GM18858 (cell line): Measurements from ENCODE around the gene SCNN1G.
"Not testable (repeated sequence)": the region's sequence is repeated elsewhere in the genome, so short reads cannot be mapped to it uniquely, and the experiment has no call there.

Experiments
- ATAC-seq: cut with Tn5 transposase; IDR thresholded peaks from one replicate; pipeline ENCODE4 v1.9.1; 2021; ENCODE audit not compliant: unreplicated experiment

SCNN1G gene, protein sequence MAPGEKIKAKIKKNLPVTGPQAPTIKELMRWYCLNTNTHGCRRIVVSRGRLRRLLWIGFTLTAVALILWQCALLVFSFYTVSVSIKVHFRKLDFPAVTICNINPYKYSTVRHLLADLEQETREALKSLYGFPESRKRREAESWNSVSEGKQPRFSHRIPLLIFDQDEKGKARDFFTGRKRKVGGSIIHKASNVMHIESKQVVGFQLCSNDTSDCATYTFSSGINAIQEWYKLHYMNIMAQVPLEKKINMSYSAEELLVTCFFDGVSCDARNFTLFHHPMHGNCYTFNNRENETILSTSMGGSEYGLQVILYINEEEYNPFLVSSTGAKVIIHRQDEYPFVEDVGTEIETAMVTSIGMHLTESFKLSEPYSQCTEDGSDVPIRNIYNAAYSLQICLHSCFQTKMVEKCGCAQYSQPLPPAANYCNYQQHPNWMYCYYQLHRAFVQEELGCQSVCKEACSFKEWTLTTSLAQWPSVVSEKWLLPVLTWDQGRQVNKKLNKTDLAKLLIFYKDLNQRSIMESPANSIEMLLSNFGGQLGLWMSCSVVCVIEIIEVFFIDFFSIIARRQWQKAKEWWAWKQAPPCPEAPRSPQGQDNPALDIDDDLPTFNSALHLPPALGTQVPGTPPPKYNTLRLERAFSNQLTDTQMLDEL

DNA sequence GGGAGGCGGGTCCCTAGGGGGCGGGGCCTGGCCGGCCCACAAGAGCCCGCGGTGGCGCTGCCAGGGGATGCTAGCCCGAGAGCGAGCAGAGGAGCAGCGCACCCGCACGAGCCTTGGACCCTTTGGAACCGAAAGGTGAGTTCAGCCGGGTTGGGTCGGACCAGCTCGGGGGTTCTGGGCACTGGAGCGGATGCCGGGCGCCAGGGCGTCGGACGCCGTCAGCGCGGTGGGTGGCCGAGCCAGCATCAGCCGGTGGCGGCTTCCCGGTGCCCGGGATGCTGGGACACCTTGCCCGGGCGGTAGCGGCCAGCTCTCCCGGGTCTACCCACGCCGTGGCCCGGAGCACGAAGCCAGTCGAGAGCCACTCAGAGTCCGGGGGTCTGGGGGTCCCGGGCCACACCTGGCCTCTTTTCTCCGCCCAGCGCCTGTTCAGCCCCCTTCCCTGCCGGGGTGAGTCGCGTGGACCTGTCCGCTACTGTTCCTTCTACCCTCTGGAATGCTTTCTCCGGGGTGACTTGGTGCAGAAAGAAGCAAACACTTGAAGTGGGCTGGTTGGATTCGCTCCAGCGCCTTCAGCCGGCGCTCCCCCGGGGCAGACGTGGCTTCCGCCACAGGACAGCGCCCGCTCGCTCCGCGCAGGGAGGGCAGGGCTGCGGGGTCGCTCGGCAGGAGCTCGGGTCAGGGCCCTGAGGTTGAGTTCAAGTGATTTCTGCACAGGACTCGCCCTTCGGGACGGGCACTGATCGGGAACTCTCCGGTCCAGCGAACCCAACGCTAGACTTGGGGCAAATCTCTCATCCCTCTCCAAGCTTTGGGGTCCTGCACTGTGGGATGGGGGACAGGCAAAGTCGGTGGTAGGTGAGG lies at the start of gene SCNN1G:
TSS of gene SCNN1G (plus strand) at position 67 of the 864 bp plus-strand sequence. CDS start 3,527 bp downstream, outside the sequence.
- no peak for ATAC-seq

DNA sequence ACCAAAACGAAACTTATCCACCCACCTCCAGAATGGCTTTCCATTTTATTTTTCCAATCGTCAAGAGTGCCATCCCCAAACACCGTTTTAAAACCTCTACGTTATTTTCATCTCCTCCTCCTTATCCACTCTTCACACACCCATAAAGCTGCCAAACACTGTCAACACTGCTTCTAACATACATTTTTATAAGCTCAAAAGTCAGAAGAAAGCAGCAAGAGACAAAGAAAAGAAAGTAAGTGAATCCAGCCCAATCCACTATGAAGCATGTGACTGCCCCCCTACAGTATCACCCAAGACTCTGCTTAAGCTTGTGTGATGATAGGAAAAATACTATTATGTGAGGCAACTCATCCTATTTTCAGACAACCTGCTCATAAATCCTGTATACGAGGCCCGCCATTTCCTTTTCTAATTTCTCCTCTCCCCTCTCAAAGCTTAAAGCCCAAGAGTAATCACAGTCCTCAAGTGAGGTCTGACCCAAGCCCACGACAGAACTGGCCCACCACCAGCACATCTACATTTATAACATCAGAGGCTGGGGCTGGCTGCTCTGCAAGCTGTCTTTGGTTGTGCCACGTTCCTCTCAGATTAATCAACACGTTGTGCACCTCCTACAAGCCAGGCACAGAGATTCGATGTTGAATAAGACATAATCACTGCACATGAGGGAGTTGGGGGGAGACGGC lies 49.6 kb upstream of the SCNN1G start:
- ATAC-seq = no peak

DNA sequence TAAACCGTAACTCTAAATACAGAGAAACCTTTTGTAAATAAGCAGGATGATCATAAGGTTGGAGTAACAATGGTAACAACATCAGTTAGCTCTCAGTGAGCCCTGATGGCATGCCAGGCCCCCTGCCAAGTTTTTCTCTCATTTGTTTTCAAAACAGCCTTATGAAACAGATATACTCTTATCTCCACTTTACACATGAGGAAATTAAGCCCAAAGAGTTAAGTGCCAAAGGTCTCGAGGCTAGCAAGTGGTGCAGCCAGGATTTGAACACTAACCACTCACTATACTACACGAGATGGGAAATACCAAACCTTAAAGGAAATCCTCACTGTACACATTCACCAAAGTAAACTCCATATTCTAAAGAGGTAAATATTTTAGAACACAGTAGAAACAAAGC lies 48.3 kb upstream of the SCNN1G start:
- no peak for ATAC-seq

DNA sequence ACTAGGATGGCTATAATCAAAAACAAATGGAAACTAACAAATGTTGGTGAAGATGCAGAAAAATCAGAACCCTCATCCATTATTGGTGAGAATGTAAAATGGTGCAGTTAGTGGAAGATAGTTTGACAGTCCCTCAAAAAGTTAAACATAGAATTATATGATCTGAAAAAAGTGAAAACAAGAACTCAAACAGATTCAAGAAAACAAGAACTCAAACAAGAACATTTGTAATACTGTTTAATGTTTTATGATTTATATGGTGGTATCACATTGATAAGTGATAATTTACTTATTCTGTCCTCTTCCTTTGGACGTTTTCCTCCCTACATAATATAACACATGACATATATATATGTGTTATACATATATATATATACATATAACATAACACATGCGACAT lies 45.3 kb upstream of the SCNN1G start:
- no peak for ATAC-seq

DNA sequence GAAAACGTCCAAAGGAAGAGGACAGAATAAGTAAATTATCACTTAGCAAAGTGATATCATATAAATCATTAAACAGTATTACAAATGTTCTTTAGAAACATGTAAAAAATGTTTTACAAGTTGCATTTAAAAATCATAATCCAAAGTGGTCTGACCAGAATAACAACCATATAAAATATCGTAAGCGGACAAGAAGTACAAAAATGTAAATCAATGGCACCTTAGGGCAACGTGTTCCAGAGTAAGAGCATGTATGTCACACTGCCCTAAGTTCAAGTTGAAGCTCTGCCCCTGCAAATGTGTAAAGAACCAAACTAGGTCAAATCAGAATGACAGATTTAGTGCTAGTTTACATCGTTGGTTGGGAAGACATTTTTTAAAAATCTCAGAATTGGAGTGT lies 44.7 kb upstream of the SCNN1G start:
- no peak for ATAC-seq

DNA sequence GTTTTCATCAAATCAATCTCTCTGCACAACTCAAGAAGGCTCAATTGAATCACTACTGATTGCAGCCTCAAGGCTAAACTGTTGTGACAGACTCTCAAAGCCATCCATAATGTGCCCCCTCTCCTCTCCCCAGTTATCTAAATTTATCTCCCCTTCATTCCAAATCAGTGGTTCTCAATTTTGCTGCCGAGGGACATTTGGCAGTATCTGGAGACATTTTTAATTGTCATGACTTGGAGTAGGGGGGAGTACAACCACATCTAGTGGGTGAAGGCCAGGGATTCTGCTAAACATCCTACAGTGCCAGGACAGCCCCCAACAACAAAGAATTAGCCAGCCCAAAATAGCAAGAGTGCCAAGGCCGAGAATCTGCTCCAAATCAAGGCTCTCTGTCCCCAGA lies 42.4 kb upstream of the SCNN1G start:
- ATAC-seq = no peak

DNA sequence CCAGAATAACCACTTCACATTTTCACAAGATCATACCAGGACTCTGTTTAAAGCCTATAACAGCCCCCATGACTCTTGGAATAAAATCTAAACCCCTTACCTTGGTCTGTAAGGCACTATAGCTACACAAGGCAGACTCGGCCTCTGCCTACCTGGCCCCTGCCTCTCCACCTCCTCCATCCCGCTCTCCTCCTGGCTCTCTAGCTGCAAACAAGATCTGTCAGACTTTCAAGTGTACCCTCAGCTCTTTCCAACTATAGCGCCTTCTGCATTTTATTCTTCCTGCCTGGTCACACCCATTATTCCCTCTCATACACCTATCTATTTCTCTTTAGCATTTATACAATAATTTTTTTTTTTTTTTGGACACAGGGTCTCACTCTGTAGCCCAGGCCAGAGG lies 41.5 kb upstream of the SCNN1G start:
- no peak for ATAC-seq

DNA sequence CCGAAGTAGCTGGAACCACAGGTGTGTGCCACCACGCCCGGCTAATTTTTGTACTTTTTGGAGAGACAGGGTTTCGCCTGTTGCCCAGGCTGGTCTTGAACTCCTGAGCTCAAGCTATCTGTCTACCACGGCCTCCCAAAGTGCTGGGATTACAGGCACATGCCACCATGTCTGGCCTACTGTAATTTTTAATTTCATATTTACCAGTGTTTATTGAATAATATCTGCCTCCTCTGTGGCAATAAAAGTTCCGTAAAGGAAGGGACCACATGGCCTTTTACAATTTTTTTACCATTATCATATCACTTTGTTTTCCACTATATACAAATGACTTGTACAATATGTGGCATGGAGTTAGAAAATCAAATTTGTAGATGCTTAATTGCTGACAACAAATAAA lies 41.0 kb upstream of the SCNN1G start:
- ATAC-seq = no peak

DNA sequence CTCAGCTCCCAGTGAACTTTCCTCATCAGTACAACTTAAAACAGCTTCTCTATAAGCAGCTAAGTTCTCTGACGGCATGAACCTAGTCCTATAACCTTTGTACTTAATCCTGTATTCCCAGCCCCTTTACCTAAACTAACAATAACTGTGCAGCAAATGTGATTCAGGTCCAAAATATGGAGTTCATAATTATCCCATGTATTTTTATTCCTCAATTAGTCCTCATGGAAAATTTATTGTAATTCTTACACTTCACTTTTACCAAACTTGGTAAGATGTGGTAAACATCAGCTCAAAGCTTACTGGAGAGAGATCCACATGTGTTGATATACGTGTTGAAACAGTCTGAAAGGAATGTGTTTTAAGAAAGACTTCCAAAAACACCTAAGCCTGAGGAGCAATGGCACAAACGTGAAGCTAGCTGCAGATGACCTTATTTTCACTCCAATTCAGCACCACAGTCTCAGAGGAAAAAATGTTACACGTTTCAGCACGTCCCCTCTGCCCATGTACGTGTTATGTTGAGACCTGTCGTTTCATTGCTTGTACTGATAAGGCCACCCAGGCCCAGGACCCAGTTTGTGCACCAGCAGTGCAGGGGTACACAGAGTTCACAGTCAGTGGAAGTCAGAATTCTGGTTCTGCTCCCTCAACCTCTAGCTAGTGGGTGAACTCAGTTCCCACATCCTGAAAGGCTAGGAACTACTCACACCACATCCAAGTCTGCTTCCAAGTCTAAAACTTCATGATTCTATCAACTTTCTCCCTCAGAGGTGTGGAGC lies 40.4 kb upstream of the SCNN1G start:
- no peak for ATAC-seq

DNA sequence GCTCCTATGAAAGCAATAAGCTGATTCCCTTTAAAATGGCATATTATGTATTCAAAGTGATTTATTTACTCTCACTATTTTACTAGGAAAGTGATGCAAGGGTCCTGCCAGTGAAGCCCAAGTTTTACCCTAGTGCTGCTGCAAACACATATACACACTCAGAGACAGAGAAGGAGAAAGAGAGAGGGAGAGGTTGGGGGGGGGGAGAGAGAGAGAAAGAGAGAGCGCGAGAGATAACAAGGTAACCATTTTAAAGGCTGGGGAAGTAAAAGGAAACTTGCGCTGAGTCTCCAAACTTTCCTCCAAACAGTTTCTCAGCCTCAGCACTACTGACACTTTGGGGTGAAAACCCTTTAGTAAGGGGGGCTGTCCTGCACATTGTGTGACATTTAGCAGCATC lies 39.2 kb upstream of the SCNN1G start:
- ATAC-seq = no peak

DNA sequence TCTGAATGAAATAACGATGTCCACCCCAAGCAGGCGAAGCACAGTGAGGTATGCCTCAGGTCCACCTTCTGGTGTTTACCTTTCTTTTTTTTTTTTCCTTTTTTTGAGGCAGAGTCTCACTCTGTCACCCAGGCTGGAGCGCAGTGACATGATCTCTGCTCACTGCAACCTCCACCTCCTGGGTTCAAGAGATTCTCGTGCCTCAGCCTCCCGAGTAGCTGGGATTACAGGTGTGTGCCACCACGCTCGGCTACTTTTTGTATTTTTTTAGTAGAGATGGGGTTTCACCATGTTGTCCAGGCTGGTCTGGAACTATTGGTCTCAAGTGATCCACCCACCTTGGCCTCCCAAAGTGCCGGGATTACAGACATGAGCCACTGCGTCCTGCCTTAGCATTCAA lies 38.2 kb upstream of the SCNN1G start:
- ATAC-seq = not testable (repeated sequence)

DNA sequence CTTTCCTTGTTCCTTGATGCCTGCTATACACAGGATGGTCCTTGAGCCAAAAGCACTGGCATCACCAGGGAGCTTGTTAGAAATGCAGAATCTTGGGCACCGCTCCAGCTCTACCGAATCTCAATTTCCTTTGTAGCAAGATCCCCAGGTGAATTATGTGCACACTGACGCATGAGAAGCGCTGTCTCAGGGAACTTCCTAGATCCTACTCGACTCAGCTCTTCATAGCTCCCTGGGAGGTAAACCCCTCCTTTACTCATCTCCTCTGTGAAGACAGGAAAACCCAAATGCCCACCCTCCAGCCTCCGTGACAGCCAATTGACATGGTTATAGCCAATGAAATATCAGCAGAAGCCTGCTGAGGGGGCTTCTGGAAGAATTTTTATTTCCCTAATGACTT lies 37.4 kb upstream of the SCNN1G start:
- no peak for ATAC-seq

DNA sequence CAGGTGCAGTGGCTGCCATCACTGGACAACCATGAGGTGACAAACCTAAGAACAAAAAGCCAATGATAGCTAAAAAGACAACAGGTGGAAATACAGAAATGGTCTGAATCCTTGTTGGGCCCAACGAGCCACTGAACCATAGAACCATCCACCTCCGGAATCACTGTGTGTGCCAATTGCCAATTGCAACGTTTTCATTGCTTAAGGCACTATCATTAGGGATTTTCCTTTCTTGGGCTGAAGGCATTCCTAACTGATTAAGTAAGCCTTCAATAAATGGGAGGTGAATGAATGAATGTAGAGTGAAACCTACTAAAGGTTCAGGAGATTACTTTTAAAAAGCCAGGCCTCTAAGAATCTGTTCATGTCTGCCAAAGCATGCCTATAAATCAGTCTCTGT lies 36.9 kb upstream of the SCNN1G start:
- ATAC-seq = no peak

DNA sequence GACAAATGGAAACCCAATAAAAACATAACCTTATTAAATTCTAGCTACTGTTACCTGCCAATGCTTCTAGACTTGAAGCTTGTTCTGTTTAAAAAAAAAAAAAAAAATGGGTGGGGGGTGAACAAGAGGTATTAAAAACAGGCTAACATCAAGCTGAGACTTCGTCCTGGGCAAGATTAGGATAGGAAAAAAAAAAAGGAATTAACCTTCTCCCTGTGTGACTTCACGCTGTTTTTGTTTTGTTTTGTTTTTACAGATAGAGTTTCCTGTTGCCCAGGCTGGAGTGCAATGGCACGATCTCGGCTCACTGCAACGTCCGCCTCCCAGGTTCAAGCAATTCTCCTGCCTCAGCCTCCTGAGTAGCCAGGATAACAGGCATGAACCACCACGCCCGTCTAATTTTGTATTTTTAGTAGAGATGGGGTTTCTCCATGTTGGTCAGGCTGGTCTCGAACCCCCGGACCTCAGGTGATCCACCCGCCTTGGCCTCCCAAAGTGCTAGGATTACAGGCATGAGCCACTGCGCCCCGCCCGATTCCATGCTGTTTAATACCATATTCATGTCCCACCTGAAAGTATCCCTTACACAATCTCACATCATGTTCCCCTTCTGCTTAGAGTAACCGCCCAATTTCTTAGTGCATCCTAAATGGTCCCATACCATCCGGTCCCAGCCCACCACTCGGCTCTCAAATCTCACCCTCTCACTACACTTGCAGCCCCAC lies 35.5 kb upstream of the SCNN1G start:
- no peak for ATAC-seq

DNA sequence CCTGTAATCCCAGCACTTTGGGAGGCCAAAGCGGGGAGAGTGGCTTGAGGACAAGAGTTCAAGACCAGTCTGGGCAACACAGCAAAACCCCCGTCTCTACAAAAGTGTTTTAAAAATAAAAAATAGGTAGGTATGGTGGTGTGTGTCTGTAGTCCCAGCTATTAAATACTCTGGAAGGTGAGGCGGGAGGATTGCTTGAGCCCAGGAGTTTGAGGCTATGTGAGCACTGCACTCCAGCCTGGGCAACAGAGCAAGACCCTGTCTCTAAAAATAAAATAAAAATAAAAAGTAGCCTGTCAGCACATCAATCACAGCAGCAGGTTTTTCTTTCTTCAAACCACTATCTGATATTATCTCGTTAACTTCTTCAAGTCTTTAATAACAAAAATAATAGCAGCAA lies 34.9 kb upstream of the SCNN1G start:
- no peak for ATAC-seq

DNA sequence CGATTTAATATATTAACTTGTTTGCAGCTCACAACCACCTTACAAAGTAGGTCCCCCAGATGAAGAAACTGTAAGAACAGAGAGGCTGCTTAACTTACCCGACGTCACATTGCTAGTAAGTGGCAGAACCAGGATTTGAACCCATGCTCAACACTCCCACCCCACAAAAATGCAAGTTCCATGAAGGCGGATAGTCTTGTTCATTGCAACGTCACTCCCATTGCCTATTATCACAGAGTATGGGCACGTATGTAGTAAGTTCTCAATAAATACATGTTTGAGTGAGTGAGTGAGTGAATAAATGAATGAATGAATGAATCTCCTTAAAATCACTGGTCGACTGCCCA lies 34.4 kb upstream of the SCNN1G start:
- ATAC-seq = no peak

DNA sequence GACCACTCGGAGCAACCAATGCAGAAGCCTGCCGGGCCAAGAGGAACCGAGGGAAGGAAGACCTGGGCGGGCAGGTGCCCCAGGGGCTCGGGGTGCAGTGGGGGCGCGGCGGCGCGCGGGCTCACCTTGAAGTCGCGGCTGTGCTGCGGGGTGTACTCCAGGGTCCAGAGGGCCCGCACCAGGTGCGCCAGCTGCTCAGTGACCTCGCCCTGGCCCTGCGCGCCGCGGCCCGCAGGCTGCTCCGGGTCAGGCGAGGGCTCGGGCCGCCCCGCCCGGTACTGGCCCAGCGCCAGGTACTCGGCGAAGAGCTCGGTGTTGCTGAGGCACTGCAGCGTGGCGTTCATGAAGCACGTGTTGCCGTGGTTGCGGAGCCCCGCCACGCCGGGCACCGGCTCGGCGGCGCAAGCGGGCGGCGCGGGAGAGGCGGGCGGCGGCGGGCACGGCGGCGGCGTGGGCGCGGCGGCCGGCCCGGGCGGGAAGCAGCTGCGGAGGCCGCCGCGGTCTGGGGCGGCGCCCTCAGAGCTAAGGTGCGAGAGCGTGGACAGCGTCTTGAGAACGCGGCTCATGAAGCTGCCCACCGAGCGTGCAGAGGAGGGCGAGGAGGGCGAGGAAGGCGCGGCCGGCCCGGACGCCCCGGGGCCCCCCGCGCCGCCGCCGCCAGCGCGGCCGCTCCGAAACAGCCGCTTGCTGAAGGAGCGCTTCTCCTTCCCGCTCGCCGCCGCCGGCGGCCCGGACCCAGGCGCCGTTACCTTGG lies 33.9 kb upstream of the SCNN1G start:
- peak; percentile 25 for ATAC-seq

DNA sequence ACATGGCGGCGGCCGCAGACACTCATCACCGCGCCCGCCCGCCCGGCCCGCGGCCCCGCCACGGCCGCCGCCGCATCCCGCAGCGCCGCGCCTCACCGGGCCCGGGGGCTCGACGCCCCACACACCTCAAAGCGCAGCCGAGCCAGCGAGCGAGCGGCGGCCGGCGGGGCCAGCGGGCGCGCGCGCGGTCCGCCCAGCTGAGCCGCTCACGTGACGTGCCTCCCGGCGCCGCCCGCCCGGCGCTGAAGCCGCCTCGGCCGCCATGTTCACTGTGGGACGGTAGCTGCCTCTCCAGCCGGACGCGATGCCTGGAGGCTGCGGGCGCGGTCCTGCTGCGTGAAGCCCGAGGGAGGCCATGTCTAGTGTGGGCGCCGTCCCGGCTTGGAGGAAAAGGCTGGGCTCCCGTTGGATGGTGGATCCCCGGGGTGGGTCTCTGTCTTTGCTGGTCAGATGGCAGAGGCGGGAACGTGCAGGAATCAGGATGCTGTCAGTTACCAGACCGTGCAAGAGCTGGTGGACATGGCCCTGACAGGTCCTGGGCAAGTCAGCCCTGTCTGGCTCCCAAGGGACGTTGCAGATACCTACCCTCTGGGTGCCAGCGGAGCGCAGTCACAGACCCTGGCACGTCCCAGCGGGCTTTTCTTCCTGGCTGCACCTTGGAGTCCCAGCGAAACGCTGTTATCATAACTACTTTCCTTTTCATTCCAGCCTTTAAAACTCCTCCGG lies 33.1 kb upstream of the SCNN1G start, which contains the start of gene USP31:
TSS of gene USP31 (minus strand) at position 186 of the 726 bp plus-strand sequence. CDS start at position 4, 182 bp downstream.
- peak; percentile 88 for ATAC-seq
